Karpas-422 (cell line): Measurements from ENCODE around the gene MRPS10. TPM values are rescaled to one million over a fixed set of nuclear protein-coding genes. Genes with fewer than 3 reads are reported as not detected.

Experiments
- DNase-seq: peaks from one replicate; pipeline ENCODE4 v3.0.0-alpha.2; 2015
- H2AFZ ChIP-seq: fragments of 200-600 bp; sonication (generic); 2 replicates; pipeline ENCODE4 v1.6.1; 2014; ENCODE audit warnings: antibody characterized with exemption, low read length, mixed read lengths
- H3K27ac ChIP-seq: fragments of 200-600 bp; sonication (generic); 2 replicates; pipeline ENCODE4 v1.5.1; 2014; ENCODE audit warnings: mild to moderate bottlenecking, low read length, moderate library complexity
- H3K27me3 ChIP-seq: fragments of 200-600 bp; sonication (generic); 2 replicates; pipeline ENCODE4 v1.6.1; 2014; ENCODE audit warnings: low read length, mixed read lengths
- H3K36me3 ChIP-seq: fragments of 200-600 bp; sonication (generic); 2 replicates; pipeline ENCODE4 v1.6.1; 2014; ENCODE audit warnings: low read length, mixed read lengths; ENCODE audit not compliant: insufficient read depth
- H3K4me1 ChIP-seq: fragments of 200-600 bp; sonication (generic); 2 replicates; pipeline ENCODE4 v1.6.1; 2014; ENCODE audit warnings: mild to moderate bottlenecking, low read length, mixed read lengths
- H3K4me2 ChIP-seq: fragments of 200-600 bp; sonication (generic); 2 replicates; pipeline ENCODE4 v1.6.1; 2014; ENCODE audit warnings: low read length, low read depth, mild to moderate bottlenecking; ENCODE audit not compliant: poor library complexity, severe bottlenecking
- H3K4me3 ChIP-seq: fragments of 200-600 bp; sonication (generic); 2 replicates; pipeline ENCODE4 v1.5.1; 2014; ENCODE audit warnings: mild to moderate bottlenecking, antibody characterized with exemption, low read length, mixed read lengths
- H3K79me2 ChIP-seq: fragments of 200-600 bp; sonication (generic); 2 replicates; pipeline ENCODE4 v1.6.1; 2014; ENCODE audit warnings: mild to moderate bottlenecking, low read length, mixed read lengths
- H3K9ac ChIP-seq: fragments of 200-600 bp; sonication (generic); 2 replicates; pipeline ENCODE4 v1.6.0; 2014; ENCODE audit warnings: low read length
- H3K9me2 ChIP-seq: fragments of 200-600 bp; sonication (generic), shearing (Covaris generic); replicated peaks from 2 replicates; pipeline ENCODE4 v1.6.0; 2014; ENCODE audit warnings: mild to moderate bottlenecking, low read length, moderate library complexity; ENCODE audit not compliant: insufficient read depth
- H3K9me3 ChIP-seq: fragments of 300-700, 200-600 bp; sonication (generic); 2 replicates; pipeline ENCODE4 v1.6.1; 2014; ENCODE audit warnings: low read length, mixed read lengths
- H4K20me1 ChIP-seq: fragments of 200-600 bp; sonication (generic); 2 replicates; pipeline ENCODE4 v1.6.1; 2014; ENCODE audit warnings: mild to moderate bottlenecking, antibody characterized with exemption, low read length, low read depth; ENCODE audit not compliant: insufficient read depth
- total RNA-seq: library from RNA; depleted of rRNA; stranded (reverse); fragments of >200 nt; shearing (Covaris generic); gene quantifications from 2 replicates; pipeline ENCODE4 v1.2.3, GENCODE V29; 2014; ENCODE audit warnings: low replicate concordance; rRNA removed

Gene MRPS10
- total RNA-seq, 1 experiment from 2014 or later, result 54.2 TPM

- H3K9me2 ChIP-seq, result no peaks in the 10 kb centered on the region
- H2AFZ ChIP-seq, result no peak overlapping the region
- H3K4me3 ChIP-seq, result no peak overlapping the region
- H3K27ac ChIP-seq, result no peak overlapping the region
- no peaks in the 10 kb centered on the region for H3K27me3 ChIP-seq
- H3K79me2 ChIP-seq, result no peaks in the 10 kb centered on the region
- H3K36me3 ChIP-seq, result no peaks in the 10 kb centered on the region
- H3K9me3 ChIP-seq, result no peaks in the 10 kb centered on the region
- H3K4me1 ChIP-seq, result peaks cover 9% of the 10 kb centered on the region
- no peaks in the 10 kb centered on the region for H4K20me1 ChIP-seq
- no peak overlapping the region for H3K4me2 ChIP-seq
- H3K9ac ChIP-seq, result no peak overlapping the region
- DNase-seq, result no peak
Measured at GRCh38 chr6:42163981-42164380, 53.7 kb downstream of the MRPS10 start.

GRCh38 chr6:42162812-42163211 lies 54.8 kb downstream of the MRPS10 start:
- Histone ChIP-seq H3K27ac (no peak overlapping the region), H3K4me1 (peaks cover 9% of the 10 kb centered on the region), H4K20me1 (no peaks in the 10 kb centered on the region), H3K79me2 (no peaks in the 10 kb centered on the region), H3K4me2 (no peak overlapping the region), H2AFZ (no peak overlapping the region), H3K27me3 (no peaks in the 10 kb centered on the region), H3K9me2 (no peaks in the 10 kb centered on the region), H3K9ac (no peak overlapping the region), H3K36me3 (no peaks in the 10 kb centered on the region), H3K9me3 (no peaks in the 10 kb centered on the region), H3K4me3 (no peak overlapping the region)
- no peak for DNase-seq

DNA sequence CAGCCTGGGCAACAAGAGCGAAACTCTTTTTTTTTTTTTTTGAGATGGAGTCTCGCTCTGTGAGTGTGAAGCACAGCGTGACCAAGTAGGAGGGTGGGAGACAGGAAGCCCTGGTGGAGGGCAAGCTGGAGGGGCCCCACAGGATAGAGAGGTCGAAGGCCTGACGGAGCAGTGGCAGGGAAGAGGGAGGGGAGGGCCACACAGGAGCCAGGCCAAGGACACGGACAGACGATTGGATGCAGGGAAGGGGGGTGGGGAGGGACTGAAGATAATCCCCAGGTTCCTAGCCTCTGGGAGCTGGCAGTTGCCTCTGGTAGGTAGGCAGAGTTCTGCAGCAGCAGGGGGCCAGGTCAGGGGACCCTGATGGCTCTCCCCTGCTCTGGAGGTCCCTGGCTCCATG lies 55.3 kb downstream of the MRPS10 start:
- Histone ChIP-seq H4K20me1 (no peaks in the 10 kb centered on the region), H3K4me3 (no peak overlapping the region), H3K9me2 (no peaks in the 10 kb centered on the region), H3K27me3 (no peaks in the 10 kb centered on the region), H3K36me3 (no peaks in the 10 kb centered on the region), H3K79me2 (no peaks in the 10 kb centered on the region), H3K9ac (no peak overlapping the region), H2AFZ (no peak overlapping the region), H3K4me2 (no peak overlapping the region), H3K9me3 (no peaks in the 10 kb centered on the region), H3K27ac (no peak overlapping the region), H3K4me1 (peaks cover 9% of the 10 kb centered on the region)
- DNase-seq, result no peak

- Histone ChIP-seq H3K79me2 (no peaks in the 10 kb centered on the region), H4K20me1 (no peaks in the 10 kb centered on the region), H3K9me3 (no peaks in the 10 kb centered on the region), H3K36me3 (no peaks in the 10 kb centered on the region), H3K27ac (no peak overlapping the region), H3K4me1 (no peaks in the 10 kb centered on the region), H3K9me2 (no peaks in the 10 kb centered on the region), H3K4me2 (no peak overlapping the region), H2AFZ (no peak overlapping the region), H3K9ac (no peak overlapping the region), H3K4me3 (no peak overlapping the region), H3K27me3 (no peaks in the 10 kb centered on the region)
- DNase-seq, result no peak
Measured at GRCh38 chr6:42159431-42160024, 58.1 kb downstream of the MRPS10 start.

DNA sequence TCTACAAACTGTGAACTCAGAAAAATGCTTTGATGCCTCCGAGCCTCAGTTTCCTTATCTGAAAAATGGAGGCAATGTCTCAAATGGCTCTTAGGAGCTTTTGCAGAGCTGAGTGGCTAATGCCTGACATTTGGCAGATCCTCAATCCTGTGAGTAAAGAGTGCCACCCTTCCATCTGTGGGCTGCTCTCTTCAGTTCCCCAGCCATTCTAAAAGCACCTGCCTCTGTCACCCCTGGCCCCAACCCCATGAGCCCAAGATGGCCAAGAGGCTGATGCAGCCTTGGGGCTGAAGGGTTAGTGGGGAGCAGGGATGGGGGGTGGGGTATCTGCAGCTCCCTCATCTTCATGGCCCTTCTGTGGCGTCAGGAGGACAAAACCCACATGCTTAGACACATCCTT lies 59.0 kb downstream of the MRPS10 start:
- Histone ChIP-seq H3K36me3 (no peaks in the 10 kb centered on the region), H3K9ac (no peak overlapping the region), H3K9me3 (no peaks in the 10 kb centered on the region), H3K4me2 (no peak overlapping the region), H3K4me3 (no peak overlapping the region), H3K9me2 (no peaks in the 10 kb centered on the region), H3K27ac (no peak overlapping the region), H4K20me1 (no peaks in the 10 kb centered on the region), H2AFZ (no peak overlapping the region), H3K79me2 (no peaks in the 10 kb centered on the region), H3K4me1 (no peaks in the 10 kb centered on the region), H3K27me3 (no peaks in the 10 kb centered on the region)
- DNase-seq, result no peak

GRCh38 chr6:42158011-42158410 lies 59.6 kb downstream of the MRPS10 start:
- no peak overlapping the region for H3K9ac ChIP-seq
- H3K9me3 ChIP-seq, result no peaks in the 10 kb centered on the region
- H3K9me2 ChIP-seq, result no peaks in the 10 kb centered on the region
- H3K4me2 ChIP-seq, result no peak overlapping the region
- H4K20me1 ChIP-seq, result no peaks in the 10 kb centered on the region
- no peaks in the 10 kb centered on the region for H3K36me3 ChIP-seq
- H2AFZ ChIP-seq, result no peak overlapping the region
- no peak overlapping the region for H3K27ac ChIP-seq
- no peak overlapping the region for H3K4me3 ChIP-seq
- H3K27me3 ChIP-seq, result no peaks in the 10 kb centered on the region
- no peaks in the 10 kb centered on the region for H3K4me1 ChIP-seq
- no peak for DNase-seq
- H3K79me2 ChIP-seq, result no peaks in the 10 kb centered on the region

Other genes with a start within 250 kb of the MRPS10 start
- gene TAF8, start 167.3 kb downstream of the MRPS10 start, total RNA-seq, result 25.8 and 25.9 TPM in 2 replicates
- gene C6orf132, start 75.2 kb downstream of the MRPS10 start, total RNA-seq, result 0.11 and 0.83 TPM in 2 replicates
- not detected in 2 replicates for gene GUCA1A, start 44.5 kb downstream of the MRPS10 start, total RNA-seq
- gene GUCA1B, start 22.9 kb downstream of the MRPS10 start, total RNA-seq, result not detected in 2 replicates
- 30.2 and 32.7 TPM in 2 replicates for gene TRERF1, start 234.1 kb upstream of the MRPS10 start, total RNA-seq